ENCODE measurements around the gene TRIM24.
A peak's percentile ranks its signal among the peaks of the same experiment; 100 is the strongest.
"Not testable (repeated sequence)": the region's sequence is repeated elsewhere in the genome, so short reads cannot be mapped to it uniquely, and the experiment has no call there.

Gene TRIM24

GRCh38 chr7:138460176-138460648 is at the start of gene TRIM24:
TRIM24 (plus strand) TSS chr7:138460259; CDS start chr7:138460549, 290 bp downstream.
- no peak for DNase-seq

- not testable (repeated sequence) for DNase-seq
Measured at GRCh38 chr7:138412077-138412476, 48.0 kb upstream of the TRIM24 start.

GRCh38 chr7:138412921-138413320 is 47.1 kb upstream of the TRIM24 start:
- DNase-seq = not testable (repeated sequence)

GRCh38 chr7:138417078-138417700 is 42.9 kb upstream of the TRIM24 start:
- no peak for DNase-seq

- no peak for DNase-seq
Measured at GRCh38 chr7:138417764-138418163, 42.3 kb upstream of the TRIM24 start.

GRCh38 chr7:138418403-138418802 is 41.7 kb upstream of the TRIM24 start:
- not testable (repeated sequence) for DNase-seq

- DNase-seq = no peak
Measured at GRCh38 chr7:138425026-138425425, 35.0 kb upstream of the TRIM24 start.

- DNase-seq = no peak
Measured at GRCh38 chr7:138429577-138430250, 30.3 kb upstream of the TRIM24 start.

GRCh38 chr7:138431517-138431916 is 28.5 kb upstream of the TRIM24 start:
- no peak for DNase-seq

- no peak for DNase-seq
Measured at GRCh38 chr7:138433583-138434443, 26.2 kb upstream of the TRIM24 start.

- no peak for DNase-seq
Measured at GRCh38 chr7:138434597-138435019, 25.5 kb upstream of the TRIM24 start.

GRCh38 chr7:138435231-138435919 is 24.7 kb upstream of the TRIM24 start:
- no peak for DNase-seq

- no peak for DNase-seq
Measured at GRCh38 chr7:138436388-138436787, 23.7 kb upstream of the TRIM24 start.

- DNase-seq = no peak
Measured at GRCh38 chr7:138440460-138440859, 19.6 kb upstream of the TRIM24 start.

GRCh38 chr7:138442822-138443221 is 17.2 kb upstream of the TRIM24 start:
- DNase-seq = no peak

- DNase-seq = peak; percentile 34
Measured at GRCh38 chr7:138449580-138449979, 10.5 kb upstream of the TRIM24 start.

GRCh38 chr7:138455609-138456008 is 4.5 kb upstream of the TRIM24 start:
- no peak for DNase-seq

GRCh38 chr7:138456220-138456619 is 3.8 kb upstream of the TRIM24 start:
- DNase-seq = no peak

- no peak for DNase-seq
Measured at GRCh38 chr7:138458576-138459412, 1.3 kb upstream of the TRIM24 start.

- DNase-seq = peak; percentile 97
Measured at GRCh38 chr7:138459413-138460175, 465 bp upstream of the TRIM24 start.

All from activated CD4-positive, CD25-positive, alpha-beta regulatory T cell treated with anti-CD3 and anti-CD28 coated beads, Interleukin-2, amount 50 U/mL, for 72 hours (primary cell).